ENCODE data around the gene NATD1.

DNA sequence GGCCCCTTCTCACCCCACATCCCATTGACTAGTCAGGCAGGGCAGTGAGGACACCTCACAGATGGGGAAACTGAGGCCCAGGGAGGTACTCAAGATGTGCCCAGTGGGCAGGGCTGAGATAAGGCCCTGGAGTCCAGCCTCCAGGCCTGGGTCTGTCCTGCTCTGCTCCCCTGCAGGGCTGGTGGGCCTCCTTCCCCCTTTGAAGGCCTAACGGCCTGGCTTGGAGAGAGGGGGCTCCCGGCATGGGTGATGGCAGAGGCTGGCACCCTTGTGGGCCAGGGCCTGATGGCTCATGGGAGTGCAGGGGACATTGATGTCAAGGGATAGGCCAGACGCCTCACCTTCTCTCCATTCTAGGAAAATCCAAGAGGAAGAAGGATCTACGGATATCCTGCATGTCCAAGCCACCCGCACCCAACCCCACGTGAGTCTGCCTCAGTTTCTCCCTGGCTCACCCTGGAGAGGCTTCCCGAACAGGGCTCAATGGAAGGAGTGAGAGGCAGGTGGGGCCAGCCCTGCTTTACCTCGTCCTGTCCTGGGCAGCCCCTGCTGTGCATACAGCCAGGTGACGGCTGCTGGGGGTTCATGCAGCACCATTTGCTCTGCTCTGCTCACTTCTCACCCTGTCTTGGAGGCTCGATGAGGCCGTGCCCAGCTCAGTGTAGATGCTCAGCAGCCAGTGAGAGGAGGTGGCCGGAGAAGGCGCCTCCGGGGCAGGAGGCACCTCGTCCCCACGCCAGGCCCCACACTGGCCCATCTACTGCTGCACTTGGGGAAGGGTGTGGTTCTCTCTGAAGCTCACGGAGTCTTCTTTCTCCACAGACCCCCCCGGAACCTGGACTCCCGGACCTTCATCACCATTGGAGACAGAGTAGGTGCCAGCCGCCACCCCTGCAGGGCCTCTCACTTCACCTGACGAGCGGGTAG lies 45.1 kb upstream of the NATD1 start:
- TF ChIP-seq, protein P1, sequence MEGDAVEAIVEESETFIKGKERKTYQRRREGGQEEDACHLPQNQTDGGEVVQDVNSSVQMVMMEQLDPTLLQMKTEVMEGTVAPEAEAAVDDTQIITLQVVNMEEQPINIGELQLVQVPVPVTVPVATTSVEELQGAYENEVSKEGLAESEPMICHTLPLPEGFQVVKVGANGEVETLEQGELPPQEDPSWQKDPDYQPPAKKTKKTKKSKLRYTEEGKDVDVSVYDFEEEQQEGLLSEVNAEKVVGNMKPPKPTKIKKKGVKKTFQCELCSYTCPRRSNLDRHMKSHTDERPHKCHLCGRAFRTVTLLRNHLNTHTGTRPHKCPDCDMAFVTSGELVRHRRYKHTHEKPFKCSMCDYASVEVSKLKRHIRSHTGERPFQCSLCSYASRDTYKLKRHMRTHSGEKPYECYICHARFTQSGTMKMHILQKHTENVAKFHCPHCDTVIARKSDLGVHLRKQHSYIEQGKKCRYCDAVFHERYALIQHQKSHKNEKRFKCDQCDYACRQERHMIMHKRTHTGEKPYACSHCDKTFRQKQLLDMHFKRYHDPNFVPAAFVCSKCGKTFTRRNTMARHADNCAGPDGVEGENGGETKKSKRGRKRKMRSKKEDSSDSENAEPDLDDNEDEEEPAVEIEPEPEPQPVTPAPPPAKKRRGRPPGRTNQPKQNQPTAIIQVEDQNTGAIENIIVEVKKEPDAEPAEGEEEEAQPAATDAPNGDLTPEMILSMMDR (IDR thresholded peaks at IDR 0.05; ENCODE audit: poor library complexity), result no peak
- TF ChIP-seq EZH2phosphoT487 (IDR thresholded peaks at IDR 0.05; ENCODE audit: low read depth, severe bottlenecking, unreplicated experiment), result no peak

All from hepatocyte (in vitro differentiated cells).